Erythroblast (primary cell): Measurements from ENCODE around the gene WDFY2.

Source experiments
- GATA1 ChIP-seq: IDR thresholded peaks from 2 replicates; pipeline ENCODE4 v1.6.1; 2011; ENCODE audit warnings: low read depth, mild to moderate bottlenecking, control low read depth, low read length, moderate library complexity
- POLR2A ChIP-seq: IDR thresholded peaks from 2 replicates; pipeline ENCODE4 v1.6.1; 2011; ENCODE audit warnings: mild to moderate bottlenecking, low read length

- no peak for TF ChIP-seq POLR2A
- TF ChIP-seq GATA1: no peak
These were observed 4.6 kb upstream of the WDFY2 start for GRCh38 chr13:51579676-51580075.
